ENCODE measurements around the gene PPP1R15B. TPM values are rescaled to one million over a fixed set of nuclear protein-coding genes. Genes with fewer than 3 reads are reported as not detected.
A peak's percentile ranks its signal among the peaks of the same experiment; 100 is the strongest.

The PPP1R15B gene
- total RNA-seq, 1 donor from 2014 or later, result 43.3 TPM

DNA sequence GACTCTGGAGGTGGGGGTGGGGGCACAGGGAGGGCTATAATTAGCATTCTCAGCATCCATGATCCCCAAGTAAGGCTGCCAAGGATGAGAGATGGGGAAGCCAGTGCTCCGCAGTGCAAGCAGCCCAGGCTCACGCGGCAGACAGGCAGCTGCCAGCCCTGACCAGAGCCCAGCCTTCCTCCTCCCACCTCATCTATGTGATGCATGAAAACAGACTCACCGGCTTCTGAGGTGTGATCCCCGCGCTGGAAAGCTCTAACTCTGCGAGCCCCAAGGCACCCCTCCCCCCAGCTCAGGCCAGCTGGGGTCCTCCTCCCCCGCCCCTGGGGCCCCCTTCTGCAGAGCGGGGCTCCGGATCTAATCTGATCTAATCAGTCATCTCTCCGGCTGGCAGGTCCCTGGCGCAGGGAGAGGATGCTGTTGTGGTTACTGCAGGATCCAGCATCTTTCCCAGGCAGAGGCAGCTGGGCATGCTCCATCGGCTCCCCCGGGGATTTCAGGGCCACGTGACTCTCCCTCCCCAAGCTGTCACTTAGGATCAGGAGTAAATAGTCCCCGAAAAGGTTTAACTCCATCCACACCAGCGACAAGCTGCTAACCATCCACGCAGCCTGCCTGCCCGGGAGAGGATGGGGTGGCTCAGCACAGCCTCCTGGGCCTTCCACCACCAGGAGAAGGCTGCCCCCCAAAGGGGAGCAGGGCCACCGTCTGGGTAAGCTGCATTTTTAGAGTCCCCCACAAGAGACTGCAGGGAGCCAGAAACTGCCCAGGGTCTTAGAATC is 52.0 kb downstream of the PPP1R15B start, which contains the start of gene PLEKHA6:
PLEKHA6 (minus strand) TSS at position 456 of the 782 bp plus-strand sequence. CDS start 86,202 bp downstream, outside the sequence.
- no peak for DNase-seq (ENCODE audit: low spot score, unreplicated experiment)
- no peaks in the 10 kb centered on the region for H3K36me3 Mint-ChIP-seq (ENCODE audit: insufficient read depth)
- peak within 1 kb of the TSS; percentile 42 for H3K4me3 Mint-ChIP-seq (ENCODE audit: low read depth)
- peaks cover 39% of the 10 kb centered on the region for H3K4me1 Mint-ChIP-seq (ENCODE audit: low read depth)
- peak within 1 kb of the TSS; percentile 69 for H3K27ac Mint-ChIP-seq
- TF ChIP-seq, protein P1, sequence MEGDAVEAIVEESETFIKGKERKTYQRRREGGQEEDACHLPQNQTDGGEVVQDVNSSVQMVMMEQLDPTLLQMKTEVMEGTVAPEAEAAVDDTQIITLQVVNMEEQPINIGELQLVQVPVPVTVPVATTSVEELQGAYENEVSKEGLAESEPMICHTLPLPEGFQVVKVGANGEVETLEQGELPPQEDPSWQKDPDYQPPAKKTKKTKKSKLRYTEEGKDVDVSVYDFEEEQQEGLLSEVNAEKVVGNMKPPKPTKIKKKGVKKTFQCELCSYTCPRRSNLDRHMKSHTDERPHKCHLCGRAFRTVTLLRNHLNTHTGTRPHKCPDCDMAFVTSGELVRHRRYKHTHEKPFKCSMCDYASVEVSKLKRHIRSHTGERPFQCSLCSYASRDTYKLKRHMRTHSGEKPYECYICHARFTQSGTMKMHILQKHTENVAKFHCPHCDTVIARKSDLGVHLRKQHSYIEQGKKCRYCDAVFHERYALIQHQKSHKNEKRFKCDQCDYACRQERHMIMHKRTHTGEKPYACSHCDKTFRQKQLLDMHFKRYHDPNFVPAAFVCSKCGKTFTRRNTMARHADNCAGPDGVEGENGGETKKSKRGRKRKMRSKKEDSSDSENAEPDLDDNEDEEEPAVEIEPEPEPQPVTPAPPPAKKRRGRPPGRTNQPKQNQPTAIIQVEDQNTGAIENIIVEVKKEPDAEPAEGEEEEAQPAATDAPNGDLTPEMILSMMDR (IDR thresholded peaks at IDR 0.05; ENCODE audit: unreplicated experiment), result peak; percentile 38
- no peaks in the 10 kb centered on the region for H3K9me3 Mint-ChIP-seq (ENCODE audit: low read depth)
- no peaks in the 10 kb centered on the region for H3K27me3 Mint-ChIP-seq

DNA sequence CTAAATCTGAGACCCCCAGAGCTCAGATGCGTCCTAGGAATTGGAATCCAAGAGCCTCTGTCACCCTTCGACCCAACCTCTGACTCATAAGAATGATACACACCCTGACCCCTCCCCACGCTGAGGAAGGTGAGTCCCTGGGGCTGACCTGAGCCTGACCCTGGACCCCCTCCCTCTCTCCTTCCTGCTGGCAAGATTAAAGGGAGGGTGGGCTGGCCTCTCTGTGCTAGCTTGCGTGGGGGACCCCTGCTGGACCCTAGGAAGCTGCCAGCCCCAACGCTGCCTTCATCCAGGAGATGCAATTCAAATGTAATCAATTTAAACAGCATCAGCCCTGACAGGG is 52.5 kb downstream of the PPP1R15B start:
- Mint-ChIP-seq H3K27ac (no peak overlapping the region), H3K4me3 (ENCODE audit: low read depth) (no peak overlapping the region), H3K27me3 (no peaks in the 10 kb centered on the region), H3K4me1 (ENCODE audit: low read depth) (peaks cover 38% of the 10 kb centered on the region), H3K9me3 (ENCODE audit: low read depth) (no peaks in the 10 kb centered on the region), H3K36me3 (ENCODE audit: insufficient read depth) (no peaks in the 10 kb centered on the region)
- DNase-seq (ENCODE audit: low spot score, unreplicated experiment), result no peak
- TF ChIP-seq, protein P1 (IDR thresholded peaks at IDR 0.05; ENCODE audit: unreplicated experiment), result no peak

DNA sequence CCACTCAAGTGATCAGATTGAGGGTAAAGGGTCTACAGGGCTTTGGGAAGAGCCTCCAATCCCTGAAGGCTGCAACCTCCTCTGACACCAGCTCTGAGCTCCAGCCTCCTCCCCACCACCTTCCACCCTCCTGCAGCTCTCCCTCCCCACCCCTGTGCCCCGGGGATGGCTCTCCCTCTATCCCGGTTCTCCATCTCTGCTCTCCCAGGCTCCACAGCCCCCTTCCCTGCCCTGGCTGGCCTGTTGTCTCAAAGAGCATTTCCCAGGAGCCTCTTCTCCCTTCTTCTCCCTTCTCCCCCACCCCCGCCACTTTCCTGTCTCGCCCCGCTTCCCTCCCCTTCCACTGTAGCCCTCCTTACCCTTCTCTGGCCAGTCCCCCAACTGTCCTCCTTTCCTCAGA is 53.0 kb downstream of the PPP1R15B start:
- H3K4me3 Mint-ChIP-seq (ENCODE audit: low read depth), result no peak overlapping the region
- H3K4me1 Mint-ChIP-seq (ENCODE audit: low read depth), result peaks cover 33% of the 10 kb centered on the region
- DNase-seq (ENCODE audit: low spot score, unreplicated experiment), result no peak
- TF ChIP-seq, protein P1 (IDR thresholded peaks at IDR 0.05; ENCODE audit: unreplicated experiment), result no peak
- H3K27me3 Mint-ChIP-seq, result no peaks in the 10 kb centered on the region
- H3K27ac Mint-ChIP-seq, result peak overlapping the region; percentile 49
- H3K36me3 Mint-ChIP-seq (ENCODE audit: insufficient read depth), result no peaks in the 10 kb centered on the region
- H3K9me3 Mint-ChIP-seq (ENCODE audit: low read depth), result no peaks in the 10 kb centered on the region

DNA sequence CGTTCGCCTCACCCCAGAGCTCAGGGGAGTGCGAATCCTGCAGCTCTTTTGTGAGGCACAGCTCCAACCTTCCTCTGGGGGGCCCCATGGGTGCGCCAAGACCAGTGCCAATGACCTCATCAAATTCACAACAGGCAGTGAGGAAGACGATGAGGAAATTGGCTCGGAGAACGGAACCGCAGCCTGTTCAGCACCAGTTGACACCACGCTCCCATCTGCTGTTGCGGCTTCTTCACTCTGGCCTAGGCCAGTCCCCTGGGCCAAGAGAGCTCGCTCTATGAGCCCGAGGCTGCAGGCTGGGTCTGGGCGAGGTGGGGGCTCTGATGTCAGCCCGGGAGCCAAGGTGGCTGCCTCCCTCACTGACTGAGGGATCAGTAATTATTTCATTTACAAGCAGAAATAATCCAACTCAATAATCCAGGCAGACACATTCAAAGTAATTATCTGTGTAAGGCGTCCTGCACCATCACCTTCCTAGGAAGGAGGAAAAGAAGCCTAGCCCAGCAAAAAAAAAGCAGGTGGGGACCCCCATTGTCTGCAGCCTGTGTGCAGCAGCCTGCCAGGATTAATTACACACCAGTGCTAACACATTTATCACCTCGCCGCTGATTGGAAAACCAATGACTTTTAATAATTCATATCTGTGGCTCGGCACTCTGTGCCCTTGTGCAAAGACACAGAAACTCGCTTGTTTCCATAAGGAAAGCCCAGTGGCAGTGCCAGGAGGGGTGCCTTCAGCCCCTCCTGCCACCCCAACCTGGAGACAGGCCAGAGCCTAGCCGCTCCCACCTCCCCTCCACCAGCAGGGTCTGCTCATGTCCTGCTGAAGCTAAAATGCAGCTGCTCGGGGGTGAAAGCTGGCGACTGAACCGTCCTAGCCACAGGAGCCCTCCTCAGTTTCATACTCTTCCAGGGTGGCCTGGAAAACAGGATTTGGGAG is 53.8 kb downstream of the PPP1R15B start:
- Mint-ChIP-seq H3K27ac (peak overlapping the region; percentile 67), H3K36me3 (ENCODE audit: insufficient read depth) (no peaks in the 10 kb centered on the region), H3K27me3 (no peaks in the 10 kb centered on the region), H3K9me3 (ENCODE audit: low read depth) (no peaks in the 10 kb centered on the region), H3K4me3 (ENCODE audit: low read depth) (peak overlapping the region; percentile 52), H3K4me1 (ENCODE audit: low read depth) (peaks cover 33% of the 10 kb centered on the region)
- no peak for DNase-seq (ENCODE audit: low spot score, unreplicated experiment)
- TF ChIP-seq, protein P1 (IDR thresholded peaks at IDR 0.05; ENCODE audit: unreplicated experiment), result no peak

DNA sequence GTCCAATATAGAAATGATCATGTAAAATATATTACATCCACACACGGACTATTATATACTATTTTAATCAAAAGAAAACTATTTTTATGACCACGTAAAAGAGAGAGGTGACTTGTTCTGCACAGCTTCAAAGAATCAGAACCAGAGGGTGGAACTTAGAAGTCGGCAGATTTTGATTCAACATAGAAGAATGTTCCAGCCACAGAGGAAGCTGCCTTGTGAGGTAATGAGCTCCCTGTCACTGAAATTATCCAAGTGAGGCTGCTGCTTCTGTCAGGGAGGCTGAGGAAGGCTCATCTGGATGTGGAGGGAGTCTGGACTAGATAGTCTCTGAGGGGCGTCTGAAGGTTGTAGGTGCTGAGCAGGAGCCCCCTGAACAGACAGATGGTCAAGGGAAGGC is 54.6 kb downstream of the PPP1R15B start:
- TF ChIP-seq, protein P1 (IDR thresholded peaks at IDR 0.05; ENCODE audit: unreplicated experiment), result no peak
- peaks cover 33% of the 10 kb centered on the region for H3K4me1 Mint-ChIP-seq (ENCODE audit: low read depth)
- H3K4me3 Mint-ChIP-seq (ENCODE audit: low read depth), result no peak overlapping the region
- no peaks in the 10 kb centered on the region for H3K9me3 Mint-ChIP-seq (ENCODE audit: low read depth)
- no peak overlapping the region for H3K27ac Mint-ChIP-seq
- H3K27me3 Mint-ChIP-seq, result no peaks in the 10 kb centered on the region
- H3K36me3 Mint-ChIP-seq (ENCODE audit: insufficient read depth), result no peaks in the 10 kb centered on the region
- DNase-seq (ENCODE audit: low spot score, unreplicated experiment), result no peak

Measured in progenitor cell of endocrine pancreas (in vitro differentiated cells).